ENCODE measurements around the gene PTPN12.
"Not testable (repeated sequence)": the region's sequence is repeated elsewhere in the genome, so short reads cannot be mapped to it uniquely, and the experiment has no call there.

The PTPN12 gene

GRCh38 chr7:77537136-77537777, at the start of gene PTPN12:
Gene PTPN12 (plus strand): TSS chr7:77537295. CDS start chr7:77537547, 252 bp downstream.
- DNase-seq: no peak

GRCh38 chr7:77488986-77489385, 48.1 kb upstream of the PTPN12 start:
- DNase-seq: no peak

GRCh38 chr7:77497079-77497478, 40.0 kb upstream of the PTPN12 start:
- DNase-seq: no peak

GRCh38 chr7:77498659-77499379, 38.3 kb upstream of the PTPN12 start:
- no peak for DNase-seq

- no peak for DNase-seq
These were observed 35.9 kb upstream of the PTPN12 start for GRCh38 chr7:77501192-77501515.

- DNase-seq: no peak
These were observed 32.1 kb upstream of the PTPN12 start for GRCh38 chr7:77504951-77505350.

GRCh38 chr7:77506899-77507298, 30.2 kb upstream of the PTPN12 start:
- no peak for DNase-seq

- not testable (repeated sequence) for DNase-seq
These were observed 24.0 kb upstream of the PTPN12 start for GRCh38 chr7:77513002-77513670.

GRCh38 chr7:77516085-77516484, 21.0 kb upstream of the PTPN12 start:
- DNase-seq: no peak

- DNase-seq: no peak
These were observed 16.8 kb upstream of the PTPN12 start for GRCh38 chr7:77520261-77520660.

GRCh38 chr7:77521537-77521936, 15.6 kb upstream of the PTPN12 start:
- not testable (repeated sequence) for DNase-seq

- no peak for DNase-seq
These were observed 12.4 kb upstream of the PTPN12 start for GRCh38 chr7:77524731-77525130.

- DNase-seq: no peak
These were observed 11.9 kb upstream of the PTPN12 start for GRCh38 chr7:77525231-77525630.

- no peak for DNase-seq
These were observed 8.7 kb upstream of the PTPN12 start for GRCh38 chr7:77528368-77528767.

GRCh38 chr7:77529279-77529678, 7.8 kb upstream of the PTPN12 start:
- DNase-seq: no peak

GRCh38 chr7:77531038-77531437, 6.1 kb upstream of the PTPN12 start:
- DNase-seq: no peak

GRCh38 chr7:77532247-77532646, 4.8 kb upstream of the PTPN12 start:
- DNase-seq: no peak

- DNase-seq: not testable (repeated sequence)
These were observed 4.4 kb upstream of the PTPN12 start for GRCh38 chr7:77532732-77533131.

GRCh38 chr7:77534046-77534445, 3.0 kb upstream of the PTPN12 start:
- not testable (repeated sequence) for DNase-seq

GRCh38 chr7:77536017-77536412, 1.1 kb upstream of the PTPN12 start:
- DNase-seq: no peak

GRCh38 chr7:77536413-77537135, 521 bp upstream of the PTPN12 start:
- peak; percentile 96 for DNase-seq

- DNase-seq: peak; percentile 22
These were observed 734 bp downstream of the PTPN12 start for GRCh38 chr7:77537778-77538280.
